K562 (cell line): Measurements from ENCODE around the gene DYNC1I1.

ENCODE experiments used
- BCL6 ChIP-seq: fragments of 250-450 bp; sonication (Bioruptor Pico); IDR thresholded peaks from 2 replicates; pipeline ENCODE4 v1.4.0; 2020
- BRD4 ChIP-seq: fragments of 200-600 bp; sonication (generic); IDR thresholded peaks from 2 replicates; pipeline ENCODE4 v1.6.1; 2017; ENCODE audit warnings: inconsistent platforms
- CTCF ChIP-seq, 3 experiments: IDR thresholded peaks in 2 of 3; conservative IDR thresholded peaks in 1 of 3; 2 replicates each; pipeline ENCODE4 v1.5.1; 2011 to 2012; ENCODE audit warnings: low read length in 3 of 3, mild to moderate bottlenecking in 3 of 3, control low read depth in 2 of 3, improper control_type of control experiment in 1 of 3, inconsistent platforms in 1 of 3, low read depth in 1 of 3, mixed read lengths in 1 of 3, moderate library complexity in 1 of 3; ENCODE audit not compliant: insufficient read depth in 2 of 3
- CTCFL ChIP-seq: IDR thresholded peaks from 2 replicates; pipeline ENCODE4 v1.6.1; 2011; ENCODE audit warnings: borderline replicate concordance, low read depth, mild to moderate bottlenecking, moderate library complexity, low read length; ENCODE audit not compliant: insufficient read depth, poor library complexity, severe bottlenecking
- DPF2 ChIP-seq: fragments of 450-650 bp; IDR thresholded peaks from 2 replicates; pipeline ENCODE4 v1.6.1; 2016
- FOS ChIP-seq: IDR thresholded peaks from 3 replicates; pipeline ENCODE4 v1.6.1; 2011; ENCODE audit not compliant: insufficient read length; ENCODE audit errors: extremely low read depth
- HDAC2 ChIP-seq: fragments of 450-650 bp; IDR thresholded peaks from 2 replicates; pipeline ENCODE4 v1.6.1; 2016; ENCODE audit warnings: mild to moderate bottlenecking
- JUN ChIP-seq, 2 experiments: sonication (generic) in 1 of 2; formaldehyde crosslinking in 1 of 2; IDR thresholded peaks; 2 replicates each; pipeline versions ENCODE4 v1.6.1 to v1.8.0; 2012 to 2022; ENCODE audit warnings: borderline replicate concordance in 2 of 2, mild to moderate bottlenecking in 2 of 2, improper control_type of control experiment in 1 of 2, low read depth in 1 of 2, low read length in 1 of 2, missing genetic modification reagents in 1 of 2
- KDM4B ChIP-seq, 2 experiments: fragments of 450-650 bp in 1 of 2; sonication (generic) in 1 of 2; IDR thresholded peaks; 2 replicates each; pipeline ENCODE4 v1.6.1; 2016 to 2017; ENCODE audit warnings: borderline replicate concordance in 2 of 2, antibody characterized with exemption in 1 of 2, low read depth in 1 of 2, mild to moderate bottlenecking in 1 of 2
- SIN3A ChIP-seq, 2 experiments: fragments of 150-350 bp in 1 of 2; IDR thresholded peaks; 2 replicates each; pipeline ENCODE4 v1.6.1; 2011 to 2016; ENCODE audit warnings: borderline replicate concordance in 2 of 2, low read depth in 2 of 2, low read length in 2 of 2, mild to moderate bottlenecking in 2 of 2, moderate library complexity in 2 of 2; ENCODE audit not compliant: control insufficient read depth in 1 of 2
- ZBTB17 ChIP-seq: fragments of 450-650 bp; formaldehyde crosslinking; IDR thresholded peaks from 2 replicates; pipeline ENCODE4 v1.4.0; 2020; ENCODE audit warnings: mild to moderate bottlenecking
- ZKSCAN1 ChIP-seq: fragments of 150-350 bp; IDR thresholded peaks from 2 replicates; pipeline ENCODE4 v1.6.1; 2016; ENCODE audit warnings: low read depth, low read length
- ZNF707 ChIP-seq: fragments of 250-450 bp; sonication (Bioruptor Pico); conservative IDR thresholded peaks from 2 replicates; pipeline ENCODE4 v1.8.0; 2022; ENCODE audit warnings: inconsistent platforms, mild to moderate bottlenecking, moderate library complexity

GRCh38 chr7:95793658-95794057 lies 21.3 kb downstream of the DYNC1I1 start:
- TF ChIP-seq CTCF (IDR thresholded peaks at IDR 0.05 in 2 of 3, conservative IDR thresholded peaks at IDR 0.05 in 1 of 3; ENCODE audit: insufficient read depth in 2 of 3, low read depth in 1 of 3, low read length in 3 of 3) (no peak), ZKSCAN1 (no peak), SIN3A (IDR thresholded peaks at IDR 0.05; ENCODE audit: borderline replicate concordance in 2 of 2, control insufficient read depth in 1 of 2, low read depth in 2 of 2, low read length in 2 of 2) (no peak), KDM4B (IDR thresholded peaks at IDR 0.05; ENCODE audit: borderline replicate concordance in 2 of 2, low read depth in 1 of 2) (no peak), FOS (no peak), DPF2 (no peak), HDAC2 (no peak), BCL6 (no peak), JUN (IDR thresholded peaks at IDR 0.05; ENCODE audit: borderline replicate concordance, low read depth, low read length) (no peak), JUN (CRISPR knock-in tag; IDR thresholded peaks at IDR 0.05; ENCODE audit: borderline replicate concordance) (no peak), CTCFL (no peak), ZBTB17 (CRISPR knock-in tag) (no peak), BRD4 (no peak), ZNF707 (no peak)
